Measurements from ENCODE around the gene CFAP46.
"Not testable (repeated sequence)": the region's sequence is repeated elsewhere in the genome, so short reads cannot be mapped to it uniquely, and the experiment has no call there.

Gene CFAP46

DNA sequence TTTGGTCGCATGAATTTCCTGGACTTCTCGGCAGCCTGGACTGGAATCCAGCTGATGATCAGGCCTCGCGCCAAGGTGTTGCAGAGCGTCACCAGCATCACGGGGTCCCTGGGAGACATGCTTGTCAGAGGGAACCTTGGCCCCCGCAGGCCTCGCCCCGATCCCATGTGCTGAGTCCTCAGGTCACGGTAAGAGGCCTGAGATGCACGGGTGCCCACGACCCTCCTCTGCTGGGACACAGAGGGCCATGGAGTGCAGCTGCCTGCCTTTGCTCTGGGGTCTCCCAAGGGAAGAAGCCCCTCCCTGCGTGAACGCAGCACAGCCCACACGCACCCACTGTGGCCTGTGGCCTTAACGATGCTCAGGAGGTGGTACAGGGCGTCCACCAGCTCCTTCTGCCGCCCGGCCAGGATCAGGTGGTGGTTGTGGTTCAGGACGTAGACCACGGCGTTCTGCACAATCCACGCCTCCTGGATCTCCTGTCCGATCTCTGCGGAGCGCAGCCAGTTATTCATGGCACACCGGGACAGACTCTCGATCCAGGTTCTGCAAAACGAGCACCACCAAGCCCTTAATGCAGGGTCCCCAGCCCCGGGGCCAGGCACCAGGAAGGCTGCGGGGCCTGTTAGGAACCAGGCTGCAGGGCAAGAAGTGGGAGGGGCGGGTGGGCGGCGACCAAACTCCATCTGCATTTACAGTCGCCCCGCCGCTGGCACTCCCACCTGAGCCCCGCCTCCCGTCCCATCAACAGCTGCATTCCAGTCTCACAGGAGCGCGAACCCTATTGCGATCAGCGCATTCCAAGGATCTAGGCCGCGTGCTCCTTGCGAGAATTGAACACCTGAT, 29.4 kb downstream of the CFAP46 start:
- no peak for DNase-seq

DNA sequence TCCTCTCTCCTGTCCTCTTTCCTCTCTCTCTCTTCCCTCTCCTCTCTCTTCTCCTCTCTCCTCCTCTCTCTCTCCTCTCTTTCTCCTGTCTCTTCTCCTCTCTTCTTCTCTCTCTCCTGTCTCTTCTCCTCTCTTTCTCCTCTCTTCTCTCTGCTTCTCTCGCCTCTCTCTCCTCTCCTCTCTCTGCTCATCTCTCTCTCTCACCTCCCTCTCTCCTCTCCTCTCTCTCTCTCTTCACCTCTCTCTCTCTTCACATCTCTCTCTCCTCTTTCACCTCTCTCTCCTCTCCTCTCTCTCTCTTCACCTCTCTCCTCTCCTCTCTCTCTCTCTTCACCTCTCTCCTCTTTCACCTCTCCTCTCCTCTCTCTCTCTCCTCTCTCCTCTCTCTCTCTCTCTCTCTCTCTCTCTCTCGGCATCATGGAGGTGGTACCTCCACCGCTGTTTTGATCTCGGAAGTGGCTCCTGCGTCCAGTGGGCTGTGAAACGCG, 30.1 kb downstream of the CFAP46 start:
- no peak for DNase-seq

DNA sequence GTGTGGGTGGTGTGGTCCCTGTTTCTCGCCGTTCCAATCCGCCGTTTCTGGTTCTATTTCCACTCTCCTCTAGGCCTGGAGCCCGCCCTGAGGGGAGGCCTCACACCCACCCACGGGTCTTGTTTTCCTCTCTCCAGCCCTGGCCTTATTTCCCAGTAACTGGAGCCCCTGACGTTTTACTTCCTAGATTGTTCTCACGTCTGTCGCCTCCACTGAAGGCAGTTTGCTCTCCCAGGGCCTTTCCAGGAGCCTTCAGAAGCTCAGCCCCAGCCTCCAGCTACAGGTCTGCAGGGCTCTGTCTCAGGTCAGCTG, 30.6 kb downstream of the CFAP46 start:
- no peak for DNase-seq

DNA sequence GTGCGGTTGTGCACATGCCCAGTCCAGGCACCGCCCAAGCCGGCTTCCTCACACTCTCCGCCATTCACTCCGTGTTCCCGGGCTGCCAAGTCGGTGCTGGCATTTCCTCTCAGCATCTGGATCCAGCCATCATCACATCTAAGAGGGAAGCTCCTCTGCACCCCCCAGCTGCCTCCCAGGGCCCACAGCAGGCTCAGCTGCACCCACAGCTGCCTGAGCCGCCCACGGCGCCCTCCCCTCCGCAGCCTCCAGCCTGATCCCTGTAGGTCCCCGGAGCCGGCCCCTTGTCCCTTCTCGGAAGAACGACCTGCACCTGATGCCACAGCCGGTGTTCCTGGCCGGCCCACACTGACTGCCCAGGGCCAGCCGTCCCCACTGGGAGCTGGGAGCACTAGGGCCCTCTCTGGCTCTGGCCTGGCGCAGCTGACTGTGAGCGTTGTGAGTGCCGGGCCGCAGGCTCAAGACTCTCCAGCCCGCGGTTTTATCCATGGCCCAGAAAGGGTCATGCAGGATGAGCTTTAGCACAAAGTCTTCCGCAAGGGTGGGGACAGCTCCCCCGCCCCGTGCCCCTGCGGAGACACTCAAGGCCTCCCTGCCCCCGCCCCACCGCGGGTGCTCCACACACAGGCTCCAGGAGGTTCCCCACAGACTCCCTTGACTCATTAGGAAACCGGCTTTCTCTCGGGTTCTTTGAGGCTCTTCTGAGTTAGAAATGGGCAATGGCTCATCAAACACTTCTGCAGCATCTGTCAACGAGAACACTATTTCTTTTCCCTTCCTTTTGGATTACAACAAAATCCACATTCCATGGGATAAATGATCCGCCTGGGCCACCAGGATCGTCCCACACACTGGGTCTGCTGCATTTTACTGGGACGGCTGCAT, 31.2 kb downstream of the CFAP46 start:
- DNase-seq, result no peak

- DNase-seq, result no peak
Measured at GRCh38 chr10:132910186-132910880, 32.0 kb downstream of the CFAP46 start.

GRCh38 chr10:132909491-132910071, 32.8 kb downstream of the CFAP46 start:
- DNase-seq, result no peak

GRCh38 chr10:132908621-132909295, 33.6 kb downstream of the CFAP46 start:
- DNase-seq, result no peak

- DNase-seq, result no peak
Measured at GRCh38 chr10:132907821-132908620, 34.3 kb downstream of the CFAP46 start.

- DNase-seq, result no peak
Measured at GRCh38 chr10:132906836-132907235, 35.5 kb downstream of the CFAP46 start.

GRCh38 chr10:132906106-132906505, 36.3 kb downstream of the CFAP46 start:
- no peak for DNase-seq

DNA sequence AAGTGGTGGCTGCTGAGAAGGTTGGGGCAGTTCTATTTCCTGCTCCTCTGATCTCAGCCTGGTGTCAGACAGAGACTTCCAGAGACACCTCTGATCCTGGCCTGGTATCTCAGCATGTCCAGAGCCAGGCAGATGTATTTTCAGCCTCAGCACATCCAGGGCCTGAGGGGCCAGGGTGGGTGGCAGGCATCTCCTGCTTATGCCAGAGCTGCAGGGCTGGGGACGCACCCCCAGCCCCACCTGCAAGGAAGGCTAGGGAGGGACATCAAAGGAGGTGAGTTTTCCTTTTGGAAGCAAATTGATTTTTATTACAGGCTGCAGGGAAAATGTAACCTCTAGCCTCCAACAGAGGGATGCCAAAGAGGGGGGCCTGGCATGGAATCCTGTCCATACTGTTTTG, 36.7 kb downstream of the CFAP46 start:
- no peak for DNase-seq

DNA sequence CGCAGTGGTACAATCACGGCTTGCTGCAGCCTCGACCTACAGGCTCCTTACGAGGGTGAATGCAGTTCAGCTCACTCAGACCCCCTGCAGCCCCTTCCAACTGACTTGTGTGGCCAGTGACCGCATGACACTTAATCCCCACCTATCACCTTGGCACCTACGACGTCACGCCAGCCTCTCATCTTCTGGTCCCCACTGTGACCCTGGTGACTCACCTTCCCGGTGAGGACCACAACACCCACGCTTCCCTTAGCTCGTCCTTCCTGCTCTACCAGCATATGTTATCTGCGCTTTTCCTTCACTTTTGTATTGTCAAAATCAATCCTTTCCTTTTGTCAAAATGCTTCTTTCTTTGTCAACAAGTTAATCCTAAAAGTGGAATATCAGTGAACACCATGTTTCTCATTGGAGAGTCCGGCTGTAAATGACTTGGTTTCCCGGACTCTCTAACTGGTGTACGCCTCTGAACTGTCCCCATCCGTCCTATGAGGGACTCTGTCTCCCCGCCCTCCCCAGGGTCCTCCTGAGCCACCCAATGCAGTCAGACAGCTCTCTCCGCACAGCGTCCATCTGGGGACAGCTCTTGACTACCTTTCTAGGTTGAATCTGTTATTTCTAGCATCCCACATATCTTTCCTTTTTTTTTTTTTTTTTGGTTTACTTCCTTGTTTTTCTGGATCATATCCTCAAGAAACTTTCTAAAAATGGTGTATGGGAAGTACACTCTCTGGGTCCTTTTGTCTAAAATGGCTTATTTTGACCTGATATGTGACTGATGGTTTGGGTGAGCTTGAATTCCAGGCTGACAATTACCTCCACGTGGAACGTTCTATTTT, 37.3 kb downstream of the CFAP46 start:
- no peak for DNase-seq

GRCh38 chr10:132904181-132904813, 38.1 kb downstream of the CFAP46 start:
- peak; percentile 9 for DNase-seq

GRCh38 chr10:132902656-132903575, 39.5 kb downstream of the CFAP46 start:
- not testable (repeated sequence) for DNase-seq

- no peak for DNase-seq
Measured at GRCh38 chr10:132901351-132901750, 41.0 kb downstream of the CFAP46 start.

- no peak for DNase-seq
Measured at GRCh38 chr10:132900211-132900756, 42.1 kb downstream of the CFAP46 start.

- DNase-seq, result no peak
Measured at GRCh38 chr10:132899751-132900065, 42.7 kb downstream of the CFAP46 start.

DNA sequence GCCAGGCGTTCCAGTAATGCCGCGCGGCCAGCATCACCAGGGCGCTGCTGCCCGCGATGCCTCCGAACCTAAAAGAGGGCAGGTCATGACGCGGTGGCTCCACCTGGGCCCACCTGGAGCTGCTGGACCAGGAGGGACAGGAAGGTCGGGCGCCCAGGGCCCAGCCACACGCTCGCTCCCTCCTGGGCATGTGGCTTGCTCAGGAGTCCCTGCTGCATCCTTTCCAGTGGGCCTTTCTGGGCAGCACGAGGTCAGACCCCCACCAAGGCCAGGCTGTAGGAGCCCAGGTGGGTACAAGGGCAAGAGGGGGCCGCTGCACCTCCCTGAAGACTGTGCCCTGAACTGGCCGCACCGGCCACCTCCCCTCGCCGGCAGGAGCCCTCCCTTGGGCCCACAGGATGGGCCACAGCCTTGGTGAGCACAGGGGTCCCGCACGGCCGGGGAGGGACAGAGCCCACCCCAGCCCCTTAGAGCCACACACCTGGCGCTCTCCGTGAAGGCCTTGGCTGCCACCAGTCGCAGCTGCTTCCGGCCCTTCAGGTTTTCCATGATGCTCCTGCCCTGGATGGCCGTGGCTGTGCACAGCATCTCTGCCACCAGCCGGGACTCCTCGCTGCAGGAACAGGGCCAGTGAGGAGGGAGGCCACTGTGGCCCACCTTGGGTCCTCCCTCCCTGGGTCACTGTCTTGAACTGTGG, 43.2 kb downstream of the CFAP46 start:
- DNase-seq, result no peak
